Umbilical cord (tissue), 2 donors: ENCODE measurements around the gene ZDHHC17. TPM values are rescaled to one million over a fixed set of nuclear protein-coding genes. Genes with fewer than 3 reads are reported as not detected.
"Not testable (repeated sequence)": the region's sequence is repeated elsewhere in the genome, so short reads cannot be mapped to it uniquely, and the experiment has no call there.

Experiments used
- DNase-seq: peaks from one replicate; pipeline ENCODE4 v3.0.0-alpha.2; 2015; ENCODE audit warnings: low spot score
- total RNA-seq: library from RNA; depleted of rRNA; stranded (reverse); fragments of >200 nt; gene quantifications from one replicate; pipeline ENCODE4 v1.2.3, GENCODE V29; 2014; ENCODE audit warnings: low replicate concordance; ENCODE audit not compliant: insufficient read depth

The ZDHHC17 gene
- total RNA-seq, 1 donor from 2014 or later = 105 TPM

DNA sequence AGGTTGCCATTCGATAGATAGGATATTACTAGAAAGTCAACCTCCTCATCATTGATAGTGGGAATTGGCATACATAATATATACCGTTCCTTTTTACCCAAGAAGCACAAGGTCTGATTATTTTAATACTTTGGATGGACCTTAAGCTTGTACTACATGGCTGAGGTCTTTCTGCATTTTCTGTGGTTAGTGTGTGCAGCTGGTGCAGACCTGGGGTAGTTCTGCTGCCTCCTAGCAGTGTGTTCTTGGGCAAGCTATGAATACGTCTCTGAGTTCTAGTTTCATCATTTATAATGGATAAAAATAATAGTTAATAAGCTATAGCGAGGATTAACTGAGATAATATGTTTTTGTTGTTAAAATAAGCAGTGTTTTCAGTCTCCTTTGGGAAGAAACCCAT is 2.2 kb downstream of the ZDHHC17 start:
- DNase-seq = no peak

DNA sequence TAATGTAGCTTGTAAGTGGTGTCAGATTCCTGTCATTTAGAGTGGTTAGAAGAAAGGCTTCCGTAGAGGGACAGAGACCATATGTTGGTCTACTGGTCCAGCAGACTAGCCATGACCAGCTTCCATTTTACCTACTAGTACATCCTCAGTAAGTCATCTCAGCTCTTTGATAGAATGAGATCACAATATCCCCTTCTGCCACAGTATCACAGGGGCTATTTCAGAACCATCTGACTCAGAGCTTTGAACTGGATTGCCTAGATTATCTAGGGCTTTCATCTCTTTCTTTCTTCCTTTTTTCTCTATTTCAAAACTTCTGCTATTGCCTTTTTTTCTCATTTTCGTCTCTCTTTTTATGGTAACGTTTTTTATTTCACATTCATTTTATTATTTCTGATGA is 4.7 kb downstream of the ZDHHC17 start:
- peak; percentile 46 for DNase-seq

GRCh38 chr12:76777765-76778216 is 13.9 kb downstream of the ZDHHC17 start:
- DNase-seq = no peak

DNA sequence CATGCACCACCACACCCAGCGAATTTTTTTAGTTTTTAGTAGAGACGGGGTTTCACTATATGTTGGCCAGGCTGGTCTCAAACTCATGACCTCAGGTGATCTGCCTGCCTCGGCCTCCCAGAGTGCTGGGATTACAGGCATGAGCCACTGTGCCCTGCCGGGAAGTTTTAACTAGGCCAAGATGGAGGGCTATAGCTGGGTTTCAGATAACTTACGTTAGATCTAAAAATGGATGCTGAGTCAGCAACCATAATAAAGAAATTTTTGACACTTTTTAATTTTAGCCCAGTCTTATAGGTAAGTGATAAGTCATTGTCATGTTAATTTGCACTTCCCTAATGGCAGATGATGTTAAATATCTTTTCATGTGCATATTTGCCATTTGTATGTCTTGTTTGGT is 14.4 kb downstream of the ZDHHC17 start:
- no peak for DNase-seq

GRCh38 chr12:76779310-76779709 is 15.4 kb downstream of the ZDHHC17 start:
- not testable (repeated sequence) for DNase-seq

DNA sequence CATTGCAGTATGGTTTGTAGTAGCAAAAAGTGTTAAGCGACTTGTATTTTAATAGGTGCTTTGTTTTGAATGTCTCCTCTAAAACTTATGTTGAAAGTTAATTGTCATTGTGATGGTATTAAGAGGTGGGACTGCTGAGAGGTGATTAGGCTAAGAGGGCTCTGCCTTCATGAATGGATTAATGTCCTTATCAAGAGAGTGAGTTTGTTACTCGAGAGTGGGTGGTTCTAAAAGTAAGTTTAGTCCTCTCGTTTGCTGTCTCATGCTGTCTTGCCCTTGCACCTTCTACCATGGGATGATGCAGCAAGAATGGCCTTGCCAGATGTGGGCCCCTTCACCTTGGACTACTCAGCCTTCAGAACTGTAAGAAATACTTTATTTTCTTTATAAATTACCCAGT is 17.4 kb downstream of the ZDHHC17 start:
- DNase-seq = no peak

GRCh38 chr12:76782526-76782925 is 18.6 kb downstream of the ZDHHC17 start:
- peak; percentile 12 for DNase-seq

GRCh38 chr12:76784600-76785051 is 20.7 kb downstream of the ZDHHC17 start:
- DNase-seq = peak; percentile 47

DNA sequence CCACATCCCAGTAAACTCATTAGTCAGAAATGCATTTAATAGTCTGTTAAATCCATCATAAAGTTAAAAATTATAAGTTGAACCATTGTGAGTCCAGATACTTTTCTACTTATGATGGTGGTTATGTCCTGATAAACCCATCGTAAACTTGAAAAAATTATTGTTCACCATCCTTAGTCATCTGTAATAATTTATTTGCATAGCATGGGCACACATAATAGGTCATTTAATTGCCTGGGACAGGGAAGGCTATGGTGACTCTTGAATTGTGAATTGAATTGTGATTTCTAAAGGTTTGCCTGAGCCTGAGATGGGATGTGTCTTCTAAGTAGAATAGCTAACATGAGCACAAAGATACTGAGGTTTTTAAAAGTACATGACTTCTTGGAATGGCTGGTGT is 21.5 kb downstream of the ZDHHC17 start:
- DNase-seq = no peak

- no peak for DNase-seq
Observed at GRCh38 chr12:76786986-76787385, 23.1 kb downstream of the ZDHHC17 start.

GRCh38 chr12:76787689-76788088 is 23.8 kb downstream of the ZDHHC17 start:
- no peak for DNase-seq

DNA sequence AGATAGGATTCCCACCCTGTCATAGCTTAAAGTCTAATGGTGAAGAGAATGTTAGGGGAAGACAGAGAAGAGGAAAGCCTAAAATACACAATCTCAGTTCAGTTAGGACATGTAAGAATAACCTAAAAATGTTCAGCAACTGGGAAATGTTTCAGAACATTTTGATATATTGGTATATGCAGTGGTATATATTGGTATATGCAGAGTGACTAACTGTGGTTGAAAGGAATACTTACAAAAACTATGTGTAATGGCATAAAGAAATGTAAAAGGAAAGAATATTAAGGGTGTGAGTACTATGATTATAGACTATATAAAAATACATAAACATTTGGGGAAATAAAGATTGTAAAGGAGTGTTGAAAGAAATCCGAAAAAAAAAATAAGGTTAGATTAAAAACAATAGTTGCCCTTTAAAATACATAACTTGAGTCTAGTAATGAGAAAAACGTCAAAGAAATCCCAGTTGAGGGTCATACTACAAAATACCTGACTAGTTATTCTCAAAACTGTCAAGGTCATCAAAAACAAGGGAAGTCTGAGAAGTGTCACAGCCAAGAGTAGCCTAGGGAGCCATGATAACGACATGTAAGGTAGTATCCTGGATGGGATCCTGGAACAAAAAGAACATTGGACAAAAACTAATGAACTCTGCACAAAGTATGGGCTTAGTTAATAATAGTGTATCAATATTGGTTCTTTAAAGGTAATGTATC is 25.6 kb downstream of the ZDHHC17 start:
- DNase-seq = no peak

DNA sequence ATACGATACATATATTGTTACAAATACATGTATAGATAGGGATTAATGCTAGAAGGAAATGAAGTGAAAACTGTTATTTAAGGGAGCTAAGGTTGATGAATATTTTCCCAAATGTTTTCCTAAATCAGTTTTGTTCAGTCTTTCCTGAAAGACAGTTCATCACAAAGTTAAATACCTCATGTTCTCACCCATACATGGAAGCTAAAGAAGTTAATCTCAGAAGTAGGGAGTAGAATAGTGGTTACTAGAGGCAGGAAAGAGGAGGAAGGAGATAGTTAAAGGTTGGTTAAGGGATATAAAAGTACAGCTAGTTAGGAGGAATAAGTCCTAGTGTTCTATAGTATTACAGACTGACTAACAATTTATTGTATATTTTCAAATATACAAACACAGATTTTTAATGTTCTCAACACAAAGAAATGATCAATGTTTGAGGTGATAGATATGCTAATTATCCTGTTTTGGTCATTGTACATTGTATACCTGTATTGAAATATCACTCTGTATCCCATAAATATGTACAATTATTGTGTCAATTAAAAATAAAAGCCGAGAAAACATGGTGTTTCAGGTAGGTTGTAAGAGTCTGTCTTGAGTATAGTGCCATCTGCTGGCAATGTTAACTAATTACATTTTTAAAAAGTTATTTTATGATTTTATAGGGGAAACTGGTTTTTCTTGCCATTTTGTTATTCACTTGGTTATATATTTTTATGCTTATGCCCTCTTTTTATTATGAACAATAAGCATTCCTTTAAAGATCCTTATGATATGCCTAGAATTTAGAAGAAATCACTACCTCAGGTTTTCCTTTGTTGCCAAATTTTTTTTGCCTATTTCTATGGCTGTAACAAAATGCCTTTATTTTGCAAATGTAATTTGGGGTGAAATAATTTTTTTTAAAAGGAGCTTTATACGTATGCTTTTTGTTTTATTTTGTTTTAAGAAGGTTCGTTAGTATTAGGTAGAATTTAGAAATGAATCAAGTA is 26.9 kb downstream of the ZDHHC17 start:
- DNase-seq = peak; percentile 26

DNA sequence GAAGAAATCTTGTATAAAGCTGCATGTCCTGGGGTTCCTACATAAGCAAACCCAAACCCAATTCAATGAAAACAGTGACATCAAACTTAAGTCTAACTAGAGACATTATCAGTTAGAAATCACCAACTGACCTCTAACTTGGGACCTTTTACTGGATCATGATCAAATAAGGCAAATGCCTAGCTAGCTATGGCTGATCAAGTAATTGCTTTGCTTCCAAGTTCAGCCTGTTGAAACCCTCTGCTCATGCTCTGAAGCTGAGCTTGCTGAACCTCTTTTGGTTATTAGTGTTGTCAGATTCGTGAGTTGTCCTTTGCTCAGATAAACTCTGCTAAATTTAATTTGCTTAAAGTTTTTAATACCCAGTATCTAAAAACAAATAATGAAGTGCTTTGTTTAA is 28.9 kb downstream of the ZDHHC17 start:
- no peak for DNase-seq

- no peak for DNase-seq
Observed at GRCh38 chr12:76798864-76799263, 34.9 kb downstream of the ZDHHC17 start.

DNA sequence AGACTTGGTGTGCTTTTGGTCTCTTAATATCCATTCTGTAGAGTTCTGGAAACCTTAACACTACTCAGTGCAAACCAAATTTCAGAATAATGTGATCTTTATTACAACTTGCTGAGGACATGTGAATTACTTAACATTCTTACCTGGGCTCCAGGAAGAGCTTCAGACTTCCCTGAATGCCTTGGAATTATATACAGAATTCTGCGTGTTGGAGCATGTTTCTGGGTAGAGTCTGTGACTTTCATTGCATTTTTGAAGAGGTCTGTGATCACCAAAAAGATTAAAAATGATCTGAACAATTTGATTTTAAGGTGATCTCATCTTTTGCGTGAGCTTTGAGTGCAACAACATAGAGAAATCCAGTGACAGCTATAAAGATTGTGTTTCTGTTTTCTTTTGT is 35.4 kb downstream of the ZDHHC17 start:
- DNase-seq = peak; percentile 38

GRCh38 chr12:76802060-76802459 is 38.1 kb downstream of the ZDHHC17 start:
- no peak for DNase-seq

DNA sequence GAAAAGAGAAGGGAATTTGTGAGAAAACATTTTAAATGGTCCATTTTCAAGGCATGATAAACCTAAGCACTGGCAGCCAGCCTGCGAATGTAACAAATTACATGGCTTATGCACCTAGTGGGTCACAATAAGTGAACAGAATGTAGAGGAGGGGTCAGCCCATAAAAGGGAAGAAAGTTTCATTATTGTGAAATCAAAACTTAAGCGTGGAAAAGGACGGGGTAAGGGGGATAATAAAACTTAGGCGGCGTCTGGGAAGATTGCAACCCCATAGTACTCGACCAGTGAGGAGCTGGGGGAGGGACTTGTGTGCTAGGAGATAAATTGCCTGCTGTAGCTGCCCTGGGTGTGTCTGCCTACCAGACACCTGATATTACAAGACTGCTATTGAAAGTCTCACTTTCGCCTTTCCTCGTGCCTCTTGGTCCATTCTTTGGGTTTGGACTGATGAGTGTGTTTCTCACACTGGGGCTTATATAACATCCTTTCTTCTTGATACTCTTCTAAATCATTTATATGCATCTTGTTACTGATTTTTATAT is 40.6 kb downstream of the ZDHHC17 start:
- no peak for DNase-seq

DNA sequence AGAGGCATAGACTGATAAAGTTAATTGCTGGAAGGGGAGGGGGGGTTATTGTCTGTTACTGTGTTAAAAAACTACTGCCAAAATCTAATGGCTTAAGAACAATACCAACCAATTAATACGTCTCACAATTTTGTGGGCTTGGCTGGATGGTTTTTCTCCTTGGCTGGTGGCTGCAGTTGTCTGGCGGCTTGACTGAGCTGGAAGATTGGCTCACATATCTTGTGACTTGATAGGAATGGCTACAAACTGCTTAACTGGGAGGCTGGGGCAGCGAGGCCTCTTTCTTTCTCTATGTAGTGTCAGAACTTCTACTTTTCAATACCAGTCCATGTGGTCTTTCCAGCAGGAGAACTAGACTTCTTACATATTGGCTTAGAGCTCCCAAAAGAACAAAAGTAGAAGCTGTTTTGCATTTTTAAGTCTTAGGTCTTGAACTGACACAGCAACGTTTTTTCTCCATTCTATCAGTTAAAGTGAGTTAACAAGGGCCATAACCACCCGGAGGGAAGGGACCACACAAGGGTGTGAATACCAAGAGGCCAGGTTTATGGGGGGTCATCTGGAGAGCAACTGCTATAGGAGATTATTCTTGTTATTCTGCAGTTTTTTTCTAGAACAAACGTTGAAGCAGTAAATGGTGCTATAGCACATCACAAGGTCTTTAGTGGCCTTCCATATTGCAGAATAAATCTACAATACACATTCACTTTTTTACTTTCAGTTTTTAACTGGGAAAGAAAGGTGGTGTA is 46.9 kb downstream of the ZDHHC17 start:
- no peak for DNase-seq

- no peak for DNase-seq
Observed at GRCh38 chr12:76811976-76812375, 48.1 kb downstream of the ZDHHC17 start.

- DNase-seq = peak; percentile 66
Observed at GRCh38 chr12:76813265-76813664, 49.4 kb downstream of the ZDHHC17 start.

DNA sequence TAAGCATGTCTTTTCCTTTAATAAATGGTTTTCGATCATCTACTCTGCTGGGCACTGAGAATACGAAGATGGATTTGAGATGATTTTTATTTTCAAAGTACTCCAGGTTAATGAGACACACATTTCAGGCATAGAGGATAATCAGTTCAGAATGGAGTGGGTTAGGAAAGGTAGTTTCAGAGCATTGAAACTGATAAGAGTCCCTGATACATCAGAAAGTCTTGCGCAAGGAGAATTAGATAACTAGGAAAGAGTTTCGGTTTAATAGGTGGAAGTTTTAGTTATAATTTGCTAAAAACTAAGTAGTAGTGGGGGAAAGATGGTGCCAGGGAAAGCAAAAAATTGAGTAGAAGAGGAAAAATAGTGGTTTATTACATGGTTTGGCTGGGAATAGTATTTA is 50.1 kb downstream of the ZDHHC17 start:
- no peak for DNase-seq
